ENCODE measurements around the gene TACR1. TPM values are rescaled to one million over a fixed set of nuclear protein-coding genes. Genes with fewer than 3 reads are reported as not detected.

The TACR1 gene
- total and polyA plus RNA-seq, 2 experiments from 2014 or later: 3.5 to 7.3 TPM

DNA sequence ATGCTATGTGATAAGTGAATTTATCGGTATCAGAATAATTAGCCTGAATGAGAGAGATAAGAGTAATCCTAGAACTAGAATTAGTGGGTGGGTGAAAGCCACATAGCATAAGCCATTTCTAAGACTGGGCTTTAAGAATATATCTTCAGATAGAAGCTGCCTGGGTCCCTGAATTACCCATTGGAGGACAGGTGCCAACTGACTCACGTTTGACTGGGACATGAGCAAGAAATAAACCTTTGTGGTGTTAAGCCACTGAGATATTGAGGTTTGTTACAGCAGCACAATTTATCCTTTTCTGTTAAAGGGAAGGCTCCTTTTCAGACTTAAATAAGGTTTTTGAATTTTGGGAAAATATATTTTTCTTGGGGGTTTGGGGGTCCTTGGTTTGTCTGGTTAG, 145.0 kb downstream of the TACR1 start:
- Histone ChIP-seq H3K27me3 (ENCODE audit: insufficient read depth) (no peaks in the 10 kb centered on the region), H4K20me1 (replicated peaks; ENCODE audit: insufficient read depth) (no peaks in the 10 kb centered on the region), H3K79me2 (replicated peaks; ENCODE audit: insufficient read depth) (no peaks in the 10 kb centered on the region), H3K4me3 (no peak overlapping the region), H3F3A (replicated peaks; ENCODE audit: low read depth) (peaks cover 6% of the 10 kb centered on the region), H3K27ac (ENCODE audit: low read depth) (no peak overlapping the region), H3K36me3 (ENCODE audit: insufficient read depth) (no peaks in the 10 kb centered on the region), H3K4me2 (peak overlapping the region; percentile 31; the same call in 1 of the 2 replicates), H3K4me1 (ENCODE audit: insufficient read depth) (peaks cover 42% of the 10 kb centered on the region), H2AFZ (no peak overlapping the region), H3K9me2 (ENCODE audit: insufficient read depth) (no peaks in the 10 kb centered on the region)
- no peaks in the 10 kb centered on the region for H3K36me3 Mint-ChIP-seq (ENCODE audit: low read depth)
- no peaks in the 10 kb centered on the region for H3K9me3 Mint-ChIP-seq
- DNase-seq (ENCODE audit: low spot score): no peak
- no peak for ATAC-seq
- no peak for TF ChIP-seq ZNF114 (CRISPR knock-in tag; IDR thresholded peaks at IDR 0.05)
- TF ChIP-seq CREB1 (CRISPR knock-in tag; IDR thresholded peaks at IDR 0.05; ENCODE audit: low read depth): no peak
- TF ChIP-seq NANOG (IDR thresholded peaks at IDR 0.05; ENCODE audit: borderline replicate concordance): no peak
- no peak for TF ChIP-seq ZNF331 (CRISPR knock-in tag; IDR thresholded peaks at IDR 0.05; ENCODE audit: low read depth)
- TF ChIP-seq, protein P1, sequence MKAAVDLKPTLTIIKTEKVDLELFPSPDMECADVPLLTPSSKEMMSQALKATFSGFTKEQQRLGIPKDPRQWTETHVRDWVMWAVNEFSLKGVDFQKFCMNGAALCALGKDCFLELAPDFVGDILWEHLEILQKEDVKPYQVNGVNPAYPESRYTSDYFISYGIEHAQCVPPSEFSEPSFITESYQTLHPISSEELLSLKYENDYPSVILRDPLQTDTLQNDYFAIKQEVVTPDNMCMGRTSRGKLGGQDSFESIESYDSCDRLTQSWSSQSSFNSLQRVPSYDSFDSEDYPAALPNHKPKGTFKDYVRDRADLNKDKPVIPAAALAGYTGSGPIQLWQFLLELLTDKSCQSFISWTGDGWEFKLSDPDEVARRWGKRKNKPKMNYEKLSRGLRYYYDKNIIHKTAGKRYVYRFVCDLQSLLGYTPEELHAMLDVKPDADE (IDR thresholded peaks at IDR 0.05): no peak
- TF ChIP-seq JUNB (IDR thresholded peaks at IDR 0.05; ENCODE audit: unreplicated experiment): no peak
- TF ChIP-seq CTCF (conservative IDR thresholded peaks at IDR 0.05; ENCODE audit: low read depth in 2 of 2): no peak
- TF ChIP-seq, protein P2, sequence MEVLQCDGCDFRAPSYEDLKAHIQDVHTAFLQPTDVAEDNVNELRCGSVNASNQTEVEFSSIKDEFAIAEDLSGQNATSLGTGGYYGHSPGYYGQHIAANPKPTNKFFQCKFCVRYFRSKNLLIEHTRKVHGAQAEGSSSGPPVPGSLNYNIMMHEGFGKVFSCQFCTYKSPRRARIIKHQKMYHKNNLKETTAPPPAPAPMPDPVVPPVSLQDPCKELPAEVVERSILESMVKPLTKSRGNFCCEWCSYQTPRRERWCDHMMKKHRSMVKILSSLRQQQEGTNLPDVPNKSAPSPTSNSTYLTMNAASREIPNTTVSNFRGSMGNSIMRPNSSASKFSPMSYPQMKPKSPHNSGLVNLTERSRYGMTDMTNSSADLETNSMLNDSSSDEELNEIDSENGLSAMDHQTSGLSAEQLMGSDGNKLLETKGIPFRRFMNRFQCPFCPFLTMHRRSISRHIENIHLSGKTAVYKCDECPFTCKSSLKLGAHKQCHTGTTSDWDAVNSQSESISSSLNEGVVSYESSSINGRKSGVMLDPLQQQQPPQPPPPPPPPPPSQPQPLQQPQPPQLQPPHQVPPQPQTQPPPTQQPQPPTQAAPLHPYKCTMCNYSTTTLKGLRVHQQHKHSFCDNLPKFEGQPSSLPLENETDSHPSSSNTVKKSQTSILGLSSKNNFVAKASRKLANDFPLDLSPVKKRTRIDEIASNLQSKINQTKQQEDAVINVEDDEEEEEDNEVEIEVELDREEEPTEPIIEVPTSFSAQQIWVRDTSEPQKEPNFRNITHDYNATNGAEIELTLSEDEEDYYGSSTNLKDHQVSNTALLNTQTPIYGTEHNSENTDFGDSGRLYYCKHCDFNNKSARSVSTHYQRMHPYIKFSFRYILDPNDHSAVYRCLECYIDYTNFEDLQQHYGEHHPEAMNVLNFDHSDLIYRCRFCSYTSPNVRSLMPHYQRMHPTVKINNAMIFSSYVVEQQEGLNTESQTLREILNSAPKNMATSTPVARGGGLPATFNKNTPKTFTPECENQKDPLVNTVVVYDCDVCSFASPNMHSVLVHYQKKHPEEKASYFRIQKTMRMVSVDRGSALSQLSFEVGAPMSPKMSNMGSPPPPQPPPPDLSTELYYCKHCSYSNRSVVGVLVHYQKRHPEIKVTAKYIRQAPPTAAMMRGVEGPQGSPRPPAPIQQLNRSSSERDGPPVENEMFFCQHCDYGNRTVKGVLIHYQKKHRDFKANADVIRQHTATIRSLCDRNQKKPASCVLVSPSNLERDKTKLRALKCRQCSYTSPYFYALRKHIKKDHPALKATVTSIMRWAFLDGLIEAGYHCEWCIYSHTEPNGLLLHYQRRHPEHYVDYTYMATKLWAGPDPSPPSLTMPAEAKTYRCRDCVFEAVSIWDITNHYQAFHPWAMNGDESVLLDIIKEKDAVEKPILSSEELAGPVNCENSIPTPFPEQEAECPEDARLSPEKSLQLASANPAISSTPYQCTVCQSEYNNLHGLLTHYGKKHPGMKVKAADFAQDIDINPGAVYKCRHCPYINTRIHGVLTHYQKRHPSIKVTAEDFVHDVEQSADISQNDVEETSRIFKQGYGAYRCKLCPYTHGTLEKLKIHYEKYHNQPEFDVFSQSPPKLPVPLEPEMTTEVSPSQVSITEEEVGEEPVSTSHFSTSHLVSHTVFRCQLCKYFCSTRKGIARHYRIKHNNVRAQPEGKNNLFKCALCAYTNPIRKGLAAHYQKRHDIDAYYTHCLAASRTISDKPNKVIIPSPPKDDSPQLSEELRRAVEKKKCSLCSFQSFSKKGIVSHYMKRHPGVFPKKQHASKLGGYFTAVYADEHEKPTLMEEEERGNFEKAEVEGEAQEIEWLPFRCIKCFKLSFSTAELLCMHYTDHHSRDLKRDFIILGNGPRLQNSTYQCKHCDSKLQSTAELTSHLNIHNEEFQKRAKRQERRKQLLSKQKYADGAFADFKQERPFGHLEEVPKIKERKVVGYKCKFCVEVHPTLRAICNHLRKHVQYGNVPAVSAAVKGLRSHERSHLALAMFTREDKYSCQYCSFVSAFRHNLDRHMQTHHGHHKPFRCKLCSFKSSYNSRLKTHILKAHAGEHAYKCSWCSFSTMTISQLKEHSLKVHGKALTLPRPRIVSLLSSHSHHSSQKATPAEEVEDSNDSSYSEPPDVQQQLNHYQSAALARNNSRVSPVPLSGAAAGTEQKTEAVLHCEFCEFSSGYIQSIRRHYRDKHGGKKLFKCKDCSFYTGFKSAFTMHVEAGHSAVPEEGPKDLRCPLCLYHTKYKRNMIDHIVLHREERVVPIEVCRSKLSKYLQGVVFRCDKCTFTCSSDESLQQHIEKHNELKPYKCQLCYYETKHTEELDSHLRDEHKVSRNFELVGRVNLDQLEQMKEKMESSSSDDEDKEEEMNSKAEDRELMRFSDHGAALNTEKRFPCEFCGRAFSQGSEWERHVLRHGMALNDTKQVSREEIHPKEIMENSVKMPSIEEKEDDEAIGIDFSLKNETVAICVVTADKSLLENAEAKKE (CRISPR knock-in tag; IDR thresholded peaks at IDR 0.05): no peak
- TF ChIP-seq, protein P3, sequence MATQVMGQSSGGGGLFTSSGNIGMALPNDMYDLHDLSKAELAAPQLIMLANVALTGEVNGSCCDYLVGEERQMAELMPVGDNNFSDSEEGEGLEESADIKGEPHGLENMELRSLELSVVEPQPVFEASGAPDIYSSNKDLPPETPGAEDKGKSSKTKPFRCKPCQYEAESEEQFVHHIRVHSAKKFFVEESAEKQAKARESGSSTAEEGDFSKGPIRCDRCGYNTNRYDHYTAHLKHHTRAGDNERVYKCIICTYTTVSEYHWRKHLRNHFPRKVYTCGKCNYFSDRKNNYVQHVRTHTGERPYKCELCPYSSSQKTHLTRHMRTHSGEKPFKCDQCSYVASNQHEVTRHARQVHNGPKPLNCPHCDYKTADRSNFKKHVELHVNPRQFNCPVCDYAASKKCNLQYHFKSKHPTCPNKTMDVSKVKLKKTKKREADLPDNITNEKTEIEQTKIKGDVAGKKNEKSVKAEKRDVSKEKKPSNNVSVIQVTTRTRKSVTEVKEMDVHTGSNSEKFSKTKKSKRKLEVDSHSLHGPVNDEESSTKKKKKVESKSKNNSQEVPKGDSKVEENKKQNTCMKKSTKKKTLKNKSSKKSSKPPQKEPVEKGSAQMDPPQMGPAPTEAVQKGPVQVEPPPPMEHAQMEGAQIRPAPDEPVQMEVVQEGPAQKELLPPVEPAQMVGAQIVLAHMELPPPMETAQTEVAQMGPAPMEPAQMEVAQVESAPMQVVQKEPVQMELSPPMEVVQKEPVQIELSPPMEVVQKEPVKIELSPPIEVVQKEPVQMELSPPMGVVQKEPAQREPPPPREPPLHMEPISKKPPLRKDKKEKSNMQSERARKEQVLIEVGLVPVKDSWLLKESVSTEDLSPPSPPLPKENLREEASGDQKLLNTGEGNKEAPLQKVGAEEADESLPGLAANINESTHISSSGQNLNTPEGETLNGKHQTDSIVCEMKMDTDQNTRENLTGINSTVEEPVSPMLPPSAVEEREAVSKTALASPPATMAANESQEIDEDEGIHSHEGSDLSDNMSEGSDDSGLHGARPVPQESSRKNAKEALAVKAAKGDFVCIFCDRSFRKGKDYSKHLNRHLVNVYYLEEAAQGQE (IDR thresholded peaks at IDR 0.05; ENCODE audit: unreplicated experiment): no peak
- TF ChIP-seq EZH2phosphoT487 (IDR thresholded peaks at IDR 0.05; ENCODE audit: unreplicated experiment): no peak
- no peak for TF ChIP-seq STAT1 (IDR thresholded peaks at IDR 0.05; ENCODE audit: unreplicated experiment)
- TF ChIP-seq POLR2AphosphoS5 (IDR thresholded peaks at IDR 0.05; ENCODE audit: low read depth): no peak
- TF ChIP-seq EZH2 (IDR thresholded peaks at IDR 0.05; ENCODE audit: low read depth, unreplicated experiment): no peak
- peaks cover 62% of the 10 kb centered on the region for H3K4me1 Mint-ChIP-seq
- H3K4me3 Mint-ChIP-seq: no peak overlapping the region
- H3K27me3 Mint-ChIP-seq (ENCODE audit: insufficient read depth, low read depth, poor library complexity): peaks cover 8% of the 10 kb centered on the region
- no peak overlapping the region for H3K27ac Mint-ChIP-seq

All from GM23338 (cell line).